Neural cell (in vitro differentiated cells): ENCODE measurements around the gene ADH7. TPM values are rescaled to one million over a fixed set of nuclear protein-coding genes. Genes with fewer than 3 reads are reported as not detected.

Experiments
- H2AFZ ChIP-seq: fragments of 200-600, 300-800 bp; sonication (generic), shearing (Covaris generic); 2 replicates; pipeline ENCODE4 v1.6.0; 2014; ENCODE audit warnings: low read depth, mild to moderate bottlenecking, antibody characterized with exemption, low read length, moderate library complexity
- H3F3A ChIP-seq: fragments of 200-600 bp; shearing (Covaris generic); 2 replicates; pipeline ENCODE4 v1.6.1; 2016; ENCODE audit warnings: mild to moderate bottlenecking, moderate library complexity, mixed read lengths, antibody characterized with exemption, low read length; ENCODE audit not compliant: insufficient read depth, poor library complexity, severe bottlenecking
- H3K27ac ChIP-seq: fragments of 200-600, 300-800 bp; sonication (generic), shearing (Covaris generic); 2 replicates; pipeline ENCODE4 v1.5.1; 2014; ENCODE audit warnings: mild to moderate bottlenecking, low read length, moderate library complexity
- H3K27me3 ChIP-seq: fragments of 300-800, 200-600 bp; sonication (generic), shearing (Covaris generic); 2 replicates; pipeline ENCODE4 v1.6.0; 2014; ENCODE audit warnings: mild to moderate bottlenecking, low read depth, low read length, moderate library complexity; ENCODE audit not compliant: insufficient read depth
- H3K36me3 ChIP-seq: fragments of 300-800, 200-600 bp; sonication (generic), shearing (Covaris generic); 2 replicates; pipeline ENCODE4 v1.5.1; 2014; ENCODE audit warnings: mild to moderate bottlenecking, antibody characterized with exemption, low read length, moderate library complexity; ENCODE audit not compliant: insufficient read depth
- H3K4me2 ChIP-seq: fragments of 300-800, 200-600 bp; sonication (generic), shearing (Covaris generic); 2 replicates; pipeline ENCODE4 v1.6.0; 2014; ENCODE audit warnings: mild to moderate bottlenecking, low read length
- H3K4me3 ChIP-seq: fragments of 300-800, 200-600 bp; sonication (generic), shearing (Covaris generic); 2 replicates; pipeline ENCODE4 v1.5.1; 2014; ENCODE audit warnings: mild to moderate bottlenecking, low read length, moderate library complexity
- H3K79me2 ChIP-seq: fragments of 200-600 bp; shearing (Covaris generic); replicated peaks from 2 replicates; pipeline ENCODE4 v1.6.0; 2014; ENCODE audit warnings: mild to moderate bottlenecking, low read length, moderate library complexity; ENCODE audit not compliant: insufficient read depth
- H3K9ac ChIP-seq: fragments of 300-800, 200-600 bp; sonication (generic), shearing (Covaris generic); 2 replicates; pipeline ENCODE4 v1.6.1; 2016; ENCODE audit warnings: mild to moderate bottlenecking, low read length, mixed read lengths
- H3K9me2 ChIP-seq: fragments of 200-600 bp; shearing (Covaris generic); 2 replicates; pipeline ENCODE4 v1.6.1; 2016; ENCODE audit warnings: mild to moderate bottlenecking, low read length, mixed read lengths; ENCODE audit not compliant: insufficient read depth
- H3K9me3 ChIP-seq: fragments of 200-600, 300-800 bp; sonication (generic), shearing (Covaris generic); 2 replicates; pipeline ENCODE4 v1.6.1; 2016; ENCODE audit warnings: mild to moderate bottlenecking, mixed run types, low read length, moderate library complexity, mixed read lengths
- H4K20me1 ChIP-seq: fragments of 200-600 bp; shearing (Covaris generic); 2 replicates; pipeline ENCODE4 v1.6.1; 2016; ENCODE audit warnings: mild to moderate bottlenecking, mixed run types; ENCODE audit not compliant: insufficient read depth
- CTCF ChIP-seq: fragments of 450-650 bp; IDR thresholded peaks from 2 replicates; pipeline ENCODE4 v1.5.1; 2014; ENCODE audit warnings: antibody characterized with exemption, mild to moderate bottlenecking, moderate library complexity; ENCODE audit not compliant: poor library complexity, severe bottlenecking
- EP300 ChIP-seq: fragments of 450-650 bp; conservative IDR thresholded peaks from 2 replicates; pipeline ENCODE4 v1.6.1; 2014; ENCODE audit warnings: antibody characterized with exemption, mild to moderate bottlenecking, moderate library complexity; ENCODE audit not compliant: poor library complexity, severe bottlenecking
- EZH2 ChIP-seq: fragments of 200-600, 300-800 bp; shearing (Covaris generic), sonication (generic); IDR thresholded peaks from 2 replicates; pipeline ENCODE4 v1.6.1; 2014; ENCODE audit warnings: antibody characterized with exemption, low read length, borderline replicate concordance, mild to moderate bottlenecking; ENCODE audit not compliant: insufficient read depth, poor library complexity, severe bottlenecking
- MXI1 ChIP-seq: fragments of 450-650 bp; conservative IDR thresholded peaks from 2 replicates; pipeline ENCODE4 v1.6.1; 2014; ENCODE audit warnings: antibody characterized with exemption, mild to moderate bottlenecking; ENCODE audit not compliant: poor library complexity, severe bottlenecking
- POLR2AphosphoS5 ChIP-seq: IDR thresholded peaks from 2 replicates; pipeline ENCODE4 v1.6.1; 2012
- RAD21 ChIP-seq: fragments of 450-650 bp; conservative IDR thresholded peaks from 2 replicates; pipeline ENCODE4 v1.6.1; 2014; ENCODE audit warnings: antibody characterized with exemption, mild to moderate bottlenecking, moderate library complexity
- REST ChIP-seq: IDR thresholded peaks from 2 replicates; pipeline ENCODE4 v1.6.1; 2012; ENCODE audit warnings: borderline replicate concordance
- SMC3 ChIP-seq: fragments of 450-650 bp; conservative IDR thresholded peaks from 2 replicates; pipeline ENCODE4 v1.6.1; 2014; ENCODE audit warnings: antibody characterized with exemption, mild to moderate bottlenecking, moderate library complexity; ENCODE audit not compliant: poor library complexity
- TAF1 ChIP-seq: IDR thresholded peaks from 2 replicates; pipeline ENCODE4 v1.6.1; 2012; ENCODE audit warnings: low read depth
- polyA plus RNA-seq: library from polyadenylated mRNA; depleted of rRNA; stranded (reverse); fragments of >200 nt; gene quantifications from 2 replicates; pipeline ENCODE4 v1.2.3, GENCODE V29; 2014

ADH7 gene
- polyA plus RNA-seq, 1 donor from 2014 or later, result not detected

GRCh38 chr4:99436976-99437722 is 2.0 kb upstream of the ADH7 start:
- TF ChIP-seq SMC3, result no peak
- TF ChIP-seq REST, result no peak
- no peak for TF ChIP-seq CTCF
- no peak for TF ChIP-seq POLR2AphosphoS5
- no peak for TF ChIP-seq EZH2
- no peak for TF ChIP-seq RAD21
- no peak for TF ChIP-seq TAF1
- TF ChIP-seq EP300, result no peak
- no peak for TF ChIP-seq MXI1
- H3K79me2 ChIP-seq, result no peaks in the 10 kb centered on the region
- no peak overlapping the region for H2AFZ ChIP-seq
- H3K9ac ChIP-seq, result no peak overlapping the region
- H4K20me1 ChIP-seq, result no peaks in the 10 kb centered on the region
- no peaks in the 10 kb centered on the region for H3K9me3 ChIP-seq
- no peaks in the 10 kb centered on the region for H3K36me3 ChIP-seq
- H3K9me2 ChIP-seq, result no peaks in the 10 kb centered on the region
- no peak overlapping the region for H3K27ac ChIP-seq
- no peak overlapping the region for H3K4me2 ChIP-seq
- H3K27me3 ChIP-seq, result no peaks in the 10 kb centered on the region
- no peaks in the 10 kb centered on the region for H3F3A ChIP-seq
- H3K4me3 ChIP-seq, result no peak overlapping the region

GRCh38 chr4:99436462-99436861 is 1.3 kb upstream of the ADH7 start:
- no peak overlapping the region for H2AFZ ChIP-seq
- no peaks in the 10 kb centered on the region for H3K79me2 ChIP-seq
- no peak overlapping the region for H3K4me2 ChIP-seq
- no peak overlapping the region for H3K27ac ChIP-seq
- no peaks in the 10 kb centered on the region for H3K9me3 ChIP-seq
- H3K9ac ChIP-seq, result no peak overlapping the region
- H3K9me2 ChIP-seq, result no peaks in the 10 kb centered on the region
- TF ChIP-seq CTCF (no peak), TAF1 (no peak), POLR2AphosphoS5 (no peak), EZH2 (no peak), EP300 (no peak), SMC3 (no peak), REST (no peak), MXI1 (no peak), RAD21 (no peak)
- H3K4me3 ChIP-seq, result no peak overlapping the region
- no peaks in the 10 kb centered on the region for H3K36me3 ChIP-seq
- H4K20me1 ChIP-seq, result no peaks in the 10 kb centered on the region
- no peaks in the 10 kb centered on the region for H3F3A ChIP-seq
- H3K27me3 ChIP-seq, result no peaks in the 10 kb centered on the region
